Ramos (cell line): ENCODE data around the gene SMARCA2.

Experiments
- in situ Hi-C: fragments of 300-500 bp; cut with MboI; formaldehyde crosslinking; loops from one replicate; pipeline ENCODE4 v1.14.3; 2022; ENCODE audit warnings: low sequenced_read_pairs; ENCODE audit not compliant: unreplicated experiment

The SMARCA2 gene

DNA sequence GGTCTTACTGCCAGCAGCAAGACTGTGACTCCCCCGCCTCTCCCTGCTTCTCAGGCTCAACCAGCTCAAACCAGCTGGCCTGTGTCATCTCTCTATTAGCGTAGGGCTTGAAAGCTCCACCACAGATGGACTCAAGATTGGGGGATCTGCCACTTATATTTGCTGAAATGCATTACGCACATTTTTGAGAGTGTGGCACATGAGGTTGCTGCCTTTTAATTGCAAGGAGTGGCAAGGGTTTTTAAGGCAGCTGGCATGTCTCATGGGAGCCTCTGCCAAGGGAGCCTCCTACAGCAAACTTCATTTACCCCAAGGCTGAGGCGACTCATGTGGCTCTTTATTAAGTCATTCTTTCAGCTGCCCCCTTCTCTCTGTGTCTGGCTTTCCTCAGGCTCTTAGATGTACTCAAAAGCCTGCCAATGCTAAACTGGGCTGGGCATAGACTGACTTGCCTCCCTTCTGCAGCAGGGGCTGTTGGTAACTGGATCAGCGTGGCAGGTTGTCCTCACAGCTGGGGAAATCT, 219.3 kb downstream of the SMARCA2 start:
- in situ Hi-C loops, result no loop called here

DNA sequence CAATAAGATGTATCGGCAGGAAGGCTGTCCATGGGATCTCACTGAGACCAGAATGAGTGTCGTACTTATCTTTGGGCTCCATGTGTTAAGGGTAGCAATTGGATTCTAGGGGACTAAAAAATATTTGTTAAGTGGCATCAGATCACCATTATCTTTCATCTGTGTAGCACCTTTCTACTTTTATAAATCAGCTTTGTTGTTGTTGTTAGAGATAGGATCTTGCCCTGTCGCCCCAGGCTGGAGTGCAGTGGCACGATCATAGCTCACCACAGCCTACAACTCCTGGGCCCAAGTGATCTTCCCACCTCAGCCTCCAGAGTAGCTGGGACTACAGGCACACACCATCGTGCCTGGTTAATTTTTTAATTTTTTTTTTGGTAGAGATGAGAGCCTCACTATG, 220.5 kb downstream of the SMARCA2 start:
- in situ Hi-C loops, result no loop called here

DNA sequence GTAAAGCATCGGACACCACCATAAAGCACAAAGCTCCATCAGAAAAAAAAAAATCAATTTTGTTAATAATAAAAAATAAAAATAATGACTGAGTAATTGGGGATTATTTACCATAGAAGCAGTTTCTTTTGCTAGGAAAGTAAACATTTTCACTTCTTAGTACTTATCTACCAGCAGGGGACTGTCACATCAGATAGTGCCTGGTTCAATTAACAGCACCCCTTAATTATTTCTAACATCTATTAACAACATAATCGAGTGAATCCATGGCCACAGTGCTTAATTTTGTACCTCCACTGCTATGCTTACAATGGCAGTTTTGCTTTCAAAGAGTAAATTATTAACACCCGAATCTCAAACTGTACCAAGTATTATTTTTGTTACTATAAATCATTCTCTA, 221.7 kb downstream of the SMARCA2 start:
- in situ Hi-C loops, result no loop called here

DNA sequence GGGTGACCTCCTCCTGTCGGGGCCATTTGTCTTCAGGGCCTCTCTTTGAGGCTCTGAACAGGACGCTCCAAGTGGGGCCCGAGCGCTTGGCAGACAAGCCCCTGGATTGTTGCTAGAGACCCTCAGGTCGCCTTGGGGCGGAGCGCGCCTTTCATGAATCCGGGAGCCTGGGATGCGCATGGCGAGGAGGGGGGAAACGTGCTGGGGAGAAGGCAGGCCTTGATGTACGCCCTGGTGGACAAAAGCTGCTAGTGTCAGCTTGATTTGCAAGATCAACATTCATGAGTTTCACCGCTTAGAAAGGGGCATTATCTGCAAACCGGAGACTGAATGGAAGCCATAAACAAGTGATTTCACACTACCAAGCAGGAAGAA, 226.3 kb downstream of the SMARCA2 start:
- in situ Hi-C loops, result no loop called here

DNA sequence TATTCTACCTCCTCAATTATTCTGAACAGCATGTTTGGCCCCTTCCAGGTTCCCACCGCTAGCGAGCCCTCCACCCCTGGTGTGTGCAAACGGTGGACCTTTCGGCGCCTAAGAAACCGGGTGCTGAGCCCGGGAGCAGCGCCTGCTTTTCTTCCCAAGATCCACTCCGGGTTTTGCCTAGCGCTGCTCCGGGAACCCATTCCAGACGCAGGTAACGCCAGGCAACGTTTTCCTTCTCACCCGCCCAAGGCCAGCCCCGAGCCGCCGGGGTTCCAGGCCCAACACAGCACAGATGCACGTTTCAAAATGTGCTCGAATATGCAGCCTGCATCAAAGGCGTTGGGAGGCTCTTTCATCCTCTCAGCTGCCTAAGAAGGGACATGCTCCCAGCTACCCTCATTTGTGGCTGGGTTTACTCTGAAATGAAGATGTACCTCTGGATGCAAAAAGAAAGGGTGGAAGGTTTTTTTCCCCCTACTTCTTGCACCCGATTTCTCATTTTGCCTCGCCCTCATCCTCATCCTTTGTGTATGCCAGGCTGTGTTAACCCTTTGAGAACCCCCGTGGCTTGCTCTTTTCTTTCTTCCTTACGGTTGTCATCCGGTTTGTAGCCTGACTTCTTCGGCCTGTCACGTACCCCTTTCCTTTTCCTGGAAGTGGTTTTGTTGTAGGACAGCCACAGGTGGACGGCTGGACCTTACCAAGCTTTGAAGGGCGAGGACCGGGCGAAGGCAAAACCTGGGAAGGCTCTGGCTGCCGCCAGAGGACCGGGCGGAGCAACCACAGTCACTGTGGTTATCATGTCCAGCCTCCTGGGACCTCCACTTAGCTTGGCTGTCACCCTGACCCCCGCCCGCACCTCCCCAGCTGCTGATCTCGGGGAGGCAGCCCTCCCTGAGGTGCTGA, 226.9 kb downstream of the SMARCA2 start:
- in situ Hi-C loops, result no loop called here

DNA sequence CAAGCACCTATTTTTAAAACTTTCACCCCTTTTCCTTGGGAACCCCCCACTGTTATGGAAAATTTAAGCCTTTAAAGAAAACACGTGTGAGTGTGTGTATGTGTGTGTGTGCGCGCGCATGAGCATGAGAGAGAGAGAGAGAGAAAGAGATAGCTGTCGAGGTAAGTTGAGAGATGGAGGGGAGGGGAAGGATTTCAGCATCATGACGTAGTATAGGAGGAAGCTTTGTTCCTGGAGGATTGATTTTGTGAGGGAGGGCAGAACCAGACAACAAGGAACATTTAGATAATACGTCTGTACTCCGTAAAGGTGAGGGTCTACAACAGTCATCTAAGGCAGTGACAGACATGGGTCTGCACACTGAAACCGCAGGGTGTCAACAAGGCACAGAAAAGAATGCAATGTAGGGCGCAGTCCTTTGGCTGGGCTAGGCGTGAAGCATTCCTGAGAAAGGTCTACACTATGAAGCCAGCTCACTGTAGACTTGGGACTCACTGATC, 227.7 kb downstream of the SMARCA2 start:
- in situ Hi-C loops, result no loop called here
